ENCODE measurements around the gene CNGA2.

Gene CNGA2

GRCh38 chrX:151711787-151712186 is 22.8 kb upstream of the CNGA2 start:
- H3K27ac ChIP-seq (ENCODE audit: low read length), result no peak overlapping the region
- H3K9ac ChIP-seq (ENCODE audit: low read length in 2 of 2), result no peak overlapping the region
- no peaks in the 10 kb centered on the region for H3K9me3 ChIP-seq (ENCODE audit: control insufficient read depth in 2 of 2, low read length in 2 of 2)
- peaks cover 6% of the 10 kb centered on the region for H3K4me1 ChIP-seq (ENCODE audit: control insufficient read depth, insufficient read depth, low read length)
- H3K27me3 ChIP-seq (ENCODE audit: control insufficient read depth in 1 of 2, insufficient read depth in 2 of 2, low read length in 2 of 2), result peaks cover 0 to 23% of the 10 kb centered on the region in 2 donors
- H3K36me3 ChIP-seq (ENCODE audit: control insufficient read depth in 2 of 2, insufficient read depth in 2 of 2, low read length in 2 of 2), result no peaks in the 10 kb centered on the region
- no peak overlapping the region for H3K4me3 ChIP-seq (ENCODE audit: low read length in 2 of 2)

DNA sequence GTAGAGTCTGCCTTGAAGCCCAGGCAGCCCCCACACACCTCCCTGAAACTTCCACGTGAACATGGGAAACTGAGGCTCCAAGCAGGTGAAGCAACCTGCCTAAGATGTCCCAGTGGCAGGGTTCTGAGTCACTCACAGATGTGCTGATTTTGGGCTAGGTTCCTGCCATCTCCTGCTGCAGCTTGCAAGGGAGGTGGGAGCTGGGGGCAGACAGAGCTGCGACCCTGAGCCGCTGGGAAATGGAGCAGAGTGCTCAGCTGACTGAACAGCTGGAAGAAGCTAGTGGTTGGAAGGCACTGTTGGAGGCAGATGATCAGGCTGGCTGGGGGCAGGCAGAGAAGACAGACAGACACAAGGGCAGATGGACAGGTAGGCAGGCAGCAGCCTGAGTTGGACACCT is 22.3 kb upstream of the CNGA2 start:
- Histone ChIP-seq H3K9me3 (ENCODE audit: control insufficient read depth in 2 of 2, low read length in 2 of 2) (no peaks in the 10 kb centered on the region), H3K4me1 (ENCODE audit: control insufficient read depth, insufficient read depth, low read length) (peaks cover 6% of the 10 kb centered on the region), H3K9ac (ENCODE audit: low read length in 2 of 2) (no peak overlapping the region), H3K27me3 (ENCODE audit: control insufficient read depth in 1 of 2, insufficient read depth in 2 of 2, low read length in 2 of 2) (peaks cover 0 to 22% of the 10 kb centered on the region in 2 donors), H3K4me3 (ENCODE audit: low read length in 2 of 2) (no peak overlapping the region), H3K27ac (ENCODE audit: low read length) (no peak overlapping the region), H3K36me3 (ENCODE audit: control insufficient read depth in 2 of 2, insufficient read depth in 2 of 2, low read length in 2 of 2) (no peaks in the 10 kb centered on the region)

DNA sequence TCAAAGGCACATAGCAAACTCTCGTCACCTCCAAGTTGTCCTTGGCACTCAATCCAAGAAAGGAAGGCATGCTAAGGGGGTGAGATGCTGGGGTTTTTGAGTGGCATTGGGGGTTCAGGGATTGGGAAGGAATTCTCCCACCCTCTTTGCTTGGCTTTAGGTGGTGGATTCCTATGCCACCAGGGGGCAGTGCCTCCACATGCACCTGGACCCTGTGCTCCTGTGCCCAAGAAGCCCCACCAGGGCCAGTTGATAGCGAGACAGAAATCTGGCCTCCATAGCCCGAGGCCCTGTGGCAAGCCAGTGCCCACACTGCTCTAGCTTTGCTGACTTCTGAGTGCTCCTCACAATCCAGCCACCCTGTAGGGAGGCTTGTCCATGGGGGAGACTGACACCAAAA is 20.7 kb upstream of the CNGA2 start:
- peaks cover 6% of the 10 kb centered on the region for H3K4me1 ChIP-seq (ENCODE audit: control insufficient read depth, insufficient read depth, low read length)
- no peak overlapping the region for H3K27ac ChIP-seq (ENCODE audit: low read length)
- peaks cover 0 to 17% of the 10 kb centered on the region in 2 donors for H3K27me3 ChIP-seq (ENCODE audit: control insufficient read depth in 1 of 2, insufficient read depth in 2 of 2, low read length in 2 of 2)
- no peaks in the 10 kb centered on the region for H3K36me3 ChIP-seq (ENCODE audit: control insufficient read depth in 2 of 2, insufficient read depth in 2 of 2, low read length in 2 of 2)
- no peaks in the 10 kb centered on the region for H3K9me3 ChIP-seq (ENCODE audit: control insufficient read depth in 2 of 2, low read length in 2 of 2)
- no peak overlapping the region for H3K9ac ChIP-seq (ENCODE audit: low read length in 2 of 2)
- no peak overlapping the region for H3K4me3 ChIP-seq (ENCODE audit: low read length in 2 of 2)

- Histone ChIP-seq H3K9me3 (ENCODE audit: control insufficient read depth in 2 of 2, low read length in 2 of 2) (no peaks in the 10 kb centered on the region), H3K27ac (ENCODE audit: low read length) (no peak overlapping the region), H3K36me3 (ENCODE audit: control insufficient read depth in 2 of 2, insufficient read depth in 2 of 2, low read length in 2 of 2) (no peaks in the 10 kb centered on the region), H3K27me3 (ENCODE audit: control insufficient read depth in 1 of 2, insufficient read depth in 2 of 2, low read length in 2 of 2) (peaks cover 0 to 15% of the 10 kb centered on the region in 2 donors), H3K4me1 (ENCODE audit: control insufficient read depth, insufficient read depth, low read length) (peaks cover 6% of the 10 kb centered on the region), H3K4me3 (ENCODE audit: low read length in 2 of 2) (no peak overlapping the region), H3K9ac (ENCODE audit: low read length in 2 of 2) (no peak overlapping the region)
Measured at GRCh38 chrX:151714362-151714761, 20.2 kb upstream of the CNGA2 start.

DNA sequence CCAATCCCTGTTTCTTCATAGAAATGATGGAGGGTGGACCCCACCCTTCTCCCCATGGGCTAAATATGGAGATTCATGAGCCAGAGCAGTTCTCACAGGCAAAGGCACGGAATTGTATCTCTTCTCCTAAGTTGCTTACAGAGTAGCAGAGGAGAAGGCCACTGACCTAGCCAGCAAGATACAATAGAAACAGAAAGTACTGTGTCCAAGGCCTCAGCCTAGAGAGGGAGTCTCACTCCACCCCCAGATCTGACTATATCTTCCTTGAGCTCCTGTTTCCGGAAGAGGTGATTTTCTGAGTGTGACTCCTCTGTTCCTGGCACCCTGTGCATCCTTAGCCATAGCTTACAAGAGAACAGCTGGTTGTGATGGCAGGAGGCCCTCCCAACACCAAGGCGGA is 18.8 kb upstream of the CNGA2 start, which contains the start of gene FATE1:
TSS of gene FATE1 (plus strand) at position 284 of the 400 bp plus-strand sequence. CDS start at position 369, 85 bp downstream.
- H3K9me3 ChIP-seq (ENCODE audit: control insufficient read depth in 2 of 2, low read length in 2 of 2), result no peaks in the 10 kb centered on the region
- no peak within 1 kb of the TSS for H3K27ac ChIP-seq (ENCODE audit: low read length)
- H3K36me3 ChIP-seq (ENCODE audit: control insufficient read depth in 2 of 2, insufficient read depth in 2 of 2, low read length in 2 of 2), result no peaks in the 10 kb centered on the region
- H3K9ac ChIP-seq (ENCODE audit: low read length in 2 of 2), result no peak within 1 kb of the TSS
- peaks cover 6% of the 10 kb centered on the region for H3K4me1 ChIP-seq (ENCODE audit: control insufficient read depth, insufficient read depth, low read length)
- H3K27me3 ChIP-seq (ENCODE audit: control insufficient read depth in 1 of 2, insufficient read depth in 2 of 2, low read length in 2 of 2), result peaks cover 0 to 13% of the 10 kb centered on the region in 2 donors
- no peak within 1 kb of the TSS for H3K4me3 ChIP-seq (ENCODE audit: low read length in 2 of 2)

- H3K9ac ChIP-seq (ENCODE audit: low read length in 2 of 2), result no peak overlapping the region
- H3K4me1 ChIP-seq (ENCODE audit: control insufficient read depth, insufficient read depth, low read length), result no peaks in the 10 kb centered on the region
- H3K4me3 ChIP-seq (ENCODE audit: low read length in 2 of 2), result no peak overlapping the region
- no peak overlapping the region for H3K27ac ChIP-seq (ENCODE audit: low read length)
- peaks cover 0 to 21% of the 10 kb centered on the region in 2 donors for H3K27me3 ChIP-seq (ENCODE audit: control insufficient read depth in 1 of 2, insufficient read depth in 2 of 2, low read length in 2 of 2)
- H3K9me3 ChIP-seq (ENCODE audit: control insufficient read depth in 2 of 2, low read length in 2 of 2), result no peaks in the 10 kb centered on the region
- H3K36me3 ChIP-seq (ENCODE audit: control insufficient read depth in 2 of 2, insufficient read depth in 2 of 2, low read length in 2 of 2), result no peaks in the 10 kb centered on the region
Measured at GRCh38 chrX:151722241-151722846, 12.2 kb upstream of the CNGA2 start.

DNA sequence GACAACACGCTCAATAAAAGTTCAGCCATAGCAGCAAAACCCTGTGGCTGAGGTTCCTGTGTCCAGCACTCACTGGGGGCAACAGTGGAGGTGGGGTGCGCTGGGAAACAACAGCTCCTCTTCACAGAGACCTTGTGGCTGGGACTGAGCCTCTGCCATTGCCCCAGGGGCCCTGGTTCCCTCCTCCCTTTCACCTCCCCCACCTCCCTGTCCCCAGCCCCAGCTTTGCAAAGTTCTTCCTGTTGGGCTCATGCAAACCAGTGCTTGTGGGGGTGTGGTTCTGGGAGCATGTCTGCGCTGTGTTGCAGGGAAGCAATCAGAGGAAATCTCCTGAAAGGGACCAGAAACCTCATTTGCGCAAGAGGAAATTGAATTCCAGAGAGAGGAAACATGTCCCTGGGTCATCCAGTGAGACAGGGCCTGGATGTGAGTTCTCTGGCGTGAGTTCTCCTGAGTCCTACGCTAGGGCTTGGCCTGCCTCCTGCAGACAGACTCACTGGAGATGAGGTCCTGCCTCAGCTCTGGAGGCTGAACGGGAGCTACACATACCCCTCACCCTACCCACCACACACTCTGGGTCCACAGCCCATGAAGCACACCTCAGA is 11.3 kb upstream of the CNGA2 start:
- peaks cover 0 to 23% of the 10 kb centered on the region in 2 donors for H3K27me3 ChIP-seq (ENCODE audit: control insufficient read depth in 1 of 2, insufficient read depth in 2 of 2, low read length in 2 of 2)

DNA sequence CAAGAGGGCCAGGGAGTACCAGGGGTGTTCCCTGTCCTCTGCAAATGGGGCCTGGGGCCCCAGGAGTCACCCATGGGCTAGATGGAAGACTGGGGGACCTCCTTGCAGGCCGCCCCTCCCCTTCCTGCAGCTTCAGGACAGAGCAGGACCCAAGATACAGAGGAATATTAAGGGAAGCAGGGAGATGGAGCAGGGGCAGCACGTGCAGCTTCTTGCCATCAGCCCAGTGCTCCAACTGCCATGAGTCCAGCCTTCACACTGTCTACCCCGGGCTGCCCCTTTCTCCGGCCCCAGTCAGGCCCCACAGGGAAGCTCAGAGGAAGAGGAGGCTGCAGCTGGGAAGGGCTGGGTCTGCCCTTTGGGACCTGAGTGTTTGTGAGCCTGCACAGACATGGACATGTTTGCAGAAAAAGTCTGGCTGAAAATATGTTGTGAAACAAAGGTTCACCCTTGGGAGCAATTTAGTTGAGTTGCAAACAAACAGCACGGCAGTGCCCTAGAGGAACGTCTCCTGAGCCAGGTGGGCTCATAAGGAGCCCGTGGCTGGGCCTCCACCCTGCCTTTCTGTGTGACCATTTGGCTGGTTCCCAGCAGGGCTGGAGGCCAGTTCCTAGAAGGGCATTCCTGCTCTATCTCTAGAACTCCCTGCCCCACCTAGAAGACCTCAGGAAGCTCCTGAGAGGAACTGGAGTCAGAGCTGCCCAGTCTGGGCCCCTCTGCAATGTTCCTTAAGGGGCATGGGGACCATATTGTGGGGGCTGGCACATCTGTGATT is 9.8 kb upstream of the CNGA2 start:
- no peak overlapping the region for H3K9ac ChIP-seq (ENCODE audit: low read length in 2 of 2)
- H3K4me3 ChIP-seq (ENCODE audit: low read length in 2 of 2), result no peak overlapping the region
- no peaks in the 10 kb centered on the region for H3K9me3 ChIP-seq (ENCODE audit: control insufficient read depth in 2 of 2, low read length in 2 of 2)
- no peak overlapping the region for H3K27ac ChIP-seq (ENCODE audit: low read length)
- H3K4me1 ChIP-seq (ENCODE audit: control insufficient read depth, insufficient read depth, low read length), result no peaks in the 10 kb centered on the region
- no peaks in the 10 kb centered on the region for H3K36me3 ChIP-seq (ENCODE audit: control insufficient read depth in 2 of 2, insufficient read depth in 2 of 2, low read length in 2 of 2)
- H3K27me3 ChIP-seq (ENCODE audit: control insufficient read depth in 1 of 2, insufficient read depth in 2 of 2, low read length in 2 of 2), result peaks cover 0 to 25% of the 10 kb centered on the region in 2 donors

More for the DNA sequence above, 11.3 kb upstream of the CNGA2 start:
- Histone ChIP-seq H3K4me1 (ENCODE audit: control insufficient read depth, insufficient read depth, low read length) (no peaks in the 10 kb centered on the region), H3K4me3 (ENCODE audit: low read length in 2 of 2) (no peak overlapping the region), H3K9ac (ENCODE audit: low read length in 2 of 2) (no peak overlapping the region), H3K36me3 (ENCODE audit: control insufficient read depth in 2 of 2, insufficient read depth in 2 of 2, low read length in 2 of 2) (no peaks in the 10 kb centered on the region), H3K9me3 (ENCODE audit: control insufficient read depth in 2 of 2, low read length in 2 of 2) (no peaks in the 10 kb centered on the region), H3K27ac (ENCODE audit: low read length) (no peak overlapping the region)

- Histone ChIP-seq H3K4me3 (ENCODE audit: low read length in 2 of 2) (no peak overlapping the region), H3K36me3 (ENCODE audit: control insufficient read depth in 2 of 2, insufficient read depth in 2 of 2, low read length in 2 of 2) (no peaks in the 10 kb centered on the region), H3K27ac (ENCODE audit: low read length) (no peak overlapping the region), H3K4me1 (ENCODE audit: control insufficient read depth, insufficient read depth, low read length) (no peaks in the 10 kb centered on the region), H3K9ac (ENCODE audit: low read length in 2 of 2) (no peak overlapping the region), H3K27me3 (ENCODE audit: control insufficient read depth in 1 of 2, insufficient read depth in 2 of 2, low read length in 2 of 2) (peaks cover 0 to 25% of the 10 kb centered on the region in 2 donors), H3K9me3 (ENCODE audit: control insufficient read depth in 2 of 2, low read length in 2 of 2) (no peaks in the 10 kb centered on the region)
Measured at GRCh38 chrX:151725338-151725614, 9.3 kb upstream of the CNGA2 start.

DNA sequence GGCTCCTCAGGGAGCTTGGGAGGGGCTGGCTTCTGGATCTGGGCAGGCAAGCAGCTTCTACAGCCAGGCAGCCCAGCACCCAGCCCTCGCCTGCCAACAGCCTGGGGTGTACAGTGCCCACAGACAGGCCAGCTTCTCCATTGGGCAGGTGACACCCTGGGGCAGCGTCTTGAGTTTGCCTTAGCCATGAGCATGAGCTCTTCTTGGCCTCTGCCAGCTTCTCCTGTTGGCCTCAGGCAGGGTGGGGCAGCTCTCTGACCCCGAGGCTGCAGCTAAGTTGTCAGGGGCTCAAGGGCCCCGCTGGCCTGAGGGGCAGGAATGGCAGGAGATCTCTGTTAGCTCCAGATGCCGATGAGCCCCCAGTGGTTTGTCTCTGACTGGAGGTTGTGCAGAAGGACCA is 7.8 kb upstream of the CNGA2 start:
- Histone ChIP-seq H3K4me1 (ENCODE audit: control insufficient read depth, insufficient read depth, low read length) (no peaks in the 10 kb centered on the region), H3K9ac (ENCODE audit: low read length in 2 of 2) (no peak overlapping the region), H3K27ac (ENCODE audit: low read length) (no peak overlapping the region), H3K36me3 (ENCODE audit: control insufficient read depth in 2 of 2, insufficient read depth in 2 of 2, low read length in 2 of 2) (no peaks in the 10 kb centered on the region), H3K4me3 (ENCODE audit: low read length in 2 of 2) (no peak overlapping the region), H3K27me3 (ENCODE audit: control insufficient read depth in 1 of 2, insufficient read depth in 2 of 2, low read length in 2 of 2) (peaks cover 0 to 25% of the 10 kb centered on the region in 2 donors), H3K9me3 (ENCODE audit: control insufficient read depth in 2 of 2, low read length in 2 of 2) (no peaks in the 10 kb centered on the region)

DNA sequence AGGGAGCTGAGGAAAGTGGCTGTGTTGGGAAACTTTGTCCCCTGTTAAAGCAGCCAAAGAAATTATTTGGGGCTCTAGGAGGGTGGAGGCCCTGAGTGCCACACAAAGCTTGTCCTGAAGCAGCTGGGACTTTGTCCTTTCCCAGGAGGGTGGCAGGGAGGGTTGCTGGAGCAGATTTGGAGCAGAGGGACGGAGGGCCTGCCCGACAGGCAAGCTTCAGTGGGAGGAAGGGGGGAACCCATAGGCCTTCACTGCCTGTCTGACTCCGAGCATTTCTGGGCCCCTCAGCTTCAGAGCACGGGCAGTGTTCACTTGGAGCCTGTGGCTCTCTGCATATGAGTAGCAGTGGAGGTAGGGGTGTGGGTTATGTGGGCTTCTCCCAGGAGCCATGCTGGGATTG is 7.2 kb upstream of the CNGA2 start:
- H3K36me3 ChIP-seq (ENCODE audit: control insufficient read depth in 2 of 2, insufficient read depth in 2 of 2, low read length in 2 of 2), result no peaks in the 10 kb centered on the region
- H3K4me3 ChIP-seq (ENCODE audit: low read length in 2 of 2), result no peak overlapping the region
- no peaks in the 10 kb centered on the region for H3K9me3 ChIP-seq (ENCODE audit: control insufficient read depth in 2 of 2, low read length in 2 of 2)
- H3K9ac ChIP-seq (ENCODE audit: low read length in 2 of 2), result no peak overlapping the region
- peaks cover 0 to 30% of the 10 kb centered on the region in 2 donors for H3K27me3 ChIP-seq (ENCODE audit: control insufficient read depth in 1 of 2, insufficient read depth in 2 of 2, low read length in 2 of 2)
- H3K4me1 ChIP-seq (ENCODE audit: control insufficient read depth, insufficient read depth, low read length), result no peaks in the 10 kb centered on the region
- no peak overlapping the region for H3K27ac ChIP-seq (ENCODE audit: low read length)
